GM18499 (cell line): ENCODE results near the gene FURIN.
A peak's percentile ranks its signal among the peaks of the same experiment; 100 is the strongest.
"Not testable (repeated sequence)": the region's sequence is repeated elsewhere in the genome, so short reads cannot be mapped to it uniquely, and the experiment has no call there.

Experiments used
- ATAC-seq: cut with Tn5 transposase; IDR thresholded peaks from one replicate; pipeline ENCODE4 v1.9.1; 2021; ENCODE audit warnings: moderate number of reproducible peaks; ENCODE audit not compliant: insufficient read depth, unreplicated experiment

FURIN gene

DNA sequence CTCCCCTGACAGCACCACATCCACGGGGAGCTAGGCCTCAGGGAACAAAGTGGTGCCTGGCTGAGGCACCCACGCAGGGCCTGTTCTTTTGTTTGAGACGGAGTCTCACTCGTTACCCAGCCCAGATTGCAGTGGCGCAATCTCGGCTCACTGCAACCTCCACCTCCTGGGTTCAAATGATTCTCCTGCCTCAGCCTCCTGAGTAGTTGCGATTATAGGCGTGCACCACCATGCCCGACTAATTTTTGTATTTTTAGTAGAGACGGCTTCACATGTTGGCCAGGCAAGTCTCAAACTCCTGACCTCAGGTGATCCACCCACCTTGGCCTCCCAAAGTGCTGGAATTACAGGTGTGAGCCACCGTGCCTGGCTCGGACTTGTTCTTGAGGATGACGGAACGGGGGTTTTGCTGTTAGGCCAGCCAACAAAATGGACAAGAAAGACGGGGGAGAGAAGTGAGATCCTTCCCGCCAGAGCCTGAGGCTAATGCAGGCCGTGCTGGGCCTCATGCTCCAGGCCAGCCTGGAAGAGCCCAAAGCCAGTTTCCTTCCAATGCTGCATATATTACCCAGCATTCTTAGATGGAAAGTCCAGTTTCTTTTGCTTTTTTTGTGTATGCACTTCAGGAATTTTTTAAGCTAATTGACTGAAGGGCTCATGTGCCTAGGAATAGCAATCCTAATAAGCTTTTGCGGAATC, 28.1 kb upstream of the FURIN start:
- no peak for ATAC-seq

DNA sequence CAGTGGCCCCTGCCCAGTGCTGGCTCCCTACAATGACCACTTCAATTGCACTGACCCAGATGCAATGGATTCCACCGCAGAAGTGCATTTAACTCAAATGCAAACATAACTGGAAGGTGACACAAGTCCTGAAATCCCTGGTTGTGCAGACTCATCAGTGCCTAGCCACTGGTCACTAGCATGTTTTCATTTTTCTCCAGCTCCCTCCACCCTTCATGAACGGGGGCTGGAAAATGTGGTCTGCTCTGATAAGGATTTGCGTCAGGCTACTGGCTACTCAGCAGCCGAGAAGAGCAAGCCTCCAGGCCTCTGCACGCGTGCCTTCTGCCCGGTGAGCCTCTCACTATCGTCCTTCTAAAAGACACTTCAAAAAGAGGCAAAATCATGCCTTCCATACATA, 27.4 kb upstream of the FURIN start:
- ATAC-seq: no peak

DNA sequence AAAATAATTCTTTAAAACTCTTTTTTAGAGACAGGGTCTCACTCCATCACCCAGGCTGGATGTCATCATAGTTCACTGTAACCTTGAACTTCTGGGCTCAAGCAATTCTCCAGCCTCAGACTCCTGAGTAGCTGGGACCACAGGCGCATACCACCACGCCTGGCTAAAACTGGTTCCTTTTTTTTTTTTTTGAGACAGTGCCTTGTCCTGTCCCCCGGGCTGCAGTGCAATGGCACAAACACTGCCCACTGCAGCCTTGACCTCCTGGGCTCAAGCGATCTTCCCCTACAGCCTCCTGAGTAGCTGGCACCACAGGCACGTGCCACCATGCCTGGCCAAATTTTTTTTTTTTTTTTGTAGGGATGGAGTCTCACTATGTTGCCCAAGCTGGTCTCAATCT, 23.7 kb upstream of the FURIN start:
- no peak for ATAC-seq

DNA sequence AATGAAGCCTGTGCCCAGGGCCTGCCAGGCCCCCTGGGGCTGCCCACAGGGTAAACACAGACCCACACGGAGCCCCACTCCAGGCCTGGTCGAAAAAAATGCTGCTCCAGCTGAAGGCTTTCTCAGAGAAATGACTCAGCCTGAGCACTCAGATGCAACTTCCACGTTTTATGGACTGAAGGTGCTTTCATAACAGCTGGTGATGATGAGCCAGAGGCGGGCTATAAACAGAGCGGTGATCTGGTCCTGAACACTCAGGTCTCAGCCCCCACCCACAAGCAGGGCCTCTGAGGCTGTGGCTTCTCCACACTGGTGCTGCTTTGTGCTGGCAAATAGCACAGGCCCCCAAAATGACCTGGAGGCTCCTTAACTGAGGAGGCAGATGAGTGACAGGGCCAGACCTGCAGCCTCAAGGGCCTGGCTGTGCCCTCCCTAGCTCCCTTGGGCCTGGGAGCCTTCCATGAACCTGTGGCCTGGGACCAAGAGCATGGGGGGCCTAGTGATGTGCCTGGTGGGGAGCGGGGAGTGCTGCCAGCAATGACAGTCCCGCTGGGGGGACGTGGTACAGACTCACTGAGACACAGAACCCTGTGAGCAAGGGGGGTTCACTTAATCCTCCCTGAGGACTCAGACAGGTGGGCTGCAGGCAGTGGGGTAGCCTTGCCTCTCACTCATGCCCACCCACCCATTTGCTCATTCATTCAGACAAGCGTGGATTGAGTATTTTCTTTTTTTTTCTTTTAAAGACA, 23.0 kb upstream of the FURIN start:
- ATAC-seq: peak; percentile 87

DNA sequence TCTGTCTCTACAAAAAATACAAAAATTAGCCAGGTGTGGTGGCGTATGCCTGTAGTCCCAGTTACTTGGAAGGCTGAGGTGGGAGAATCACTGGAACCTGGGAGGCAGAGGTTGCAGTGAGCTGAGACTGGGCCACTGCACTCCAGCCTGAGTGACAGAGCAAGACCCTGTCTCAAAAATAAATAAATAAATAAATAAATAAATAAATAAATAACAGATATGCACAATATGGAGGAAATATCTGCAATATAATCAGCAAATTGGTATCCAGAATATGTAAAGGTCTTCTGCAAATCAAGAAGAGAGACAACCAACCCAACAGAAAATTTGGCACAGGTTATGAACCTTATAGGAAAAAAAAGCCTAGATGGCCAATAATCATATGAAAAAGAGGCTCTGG, 19.0 kb upstream of the FURIN start:
- ATAC-seq: not testable (repeated sequence)

DNA sequence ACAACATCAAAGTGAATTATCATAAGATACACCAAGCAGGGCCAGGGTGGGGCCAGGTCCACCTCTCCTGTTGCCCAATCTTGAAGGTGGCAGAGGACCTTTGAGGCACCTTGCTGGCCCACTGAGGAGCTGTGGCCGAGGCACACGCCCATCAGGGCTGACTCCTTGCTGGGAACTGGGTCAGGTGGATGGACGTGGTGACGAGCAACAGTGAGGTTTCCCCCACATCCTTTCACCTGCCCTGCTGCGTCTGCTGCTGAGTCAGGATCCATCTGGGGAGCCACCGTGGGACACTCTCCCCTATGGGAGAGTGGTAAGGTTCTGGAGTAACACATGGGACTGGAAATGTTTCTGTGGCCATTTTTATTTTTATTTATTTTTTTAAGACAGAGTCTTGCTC, 17.3 kb upstream of the FURIN start:
- ATAC-seq: no peak

DNA sequence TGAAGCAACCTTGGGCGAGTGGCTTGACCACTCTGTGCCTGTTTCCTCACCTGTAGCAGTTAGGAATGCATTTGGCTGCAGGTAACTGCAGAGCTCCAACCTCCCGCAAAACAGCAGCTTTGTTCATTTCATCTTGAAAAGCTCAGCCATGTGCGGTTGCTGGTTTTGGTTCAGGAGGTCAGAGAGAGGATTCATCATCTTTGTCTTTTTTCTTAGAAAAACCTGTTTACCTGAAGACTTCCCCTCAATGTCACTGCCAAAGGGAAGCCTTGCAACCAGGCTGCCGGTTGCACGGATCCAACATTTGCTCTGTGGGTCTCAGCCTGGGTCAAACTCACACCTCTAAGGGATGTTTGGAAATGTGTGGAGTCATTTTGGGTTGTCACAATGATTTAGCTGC, 16.4 kb upstream of the FURIN start:
- ATAC-seq: no peak

DNA sequence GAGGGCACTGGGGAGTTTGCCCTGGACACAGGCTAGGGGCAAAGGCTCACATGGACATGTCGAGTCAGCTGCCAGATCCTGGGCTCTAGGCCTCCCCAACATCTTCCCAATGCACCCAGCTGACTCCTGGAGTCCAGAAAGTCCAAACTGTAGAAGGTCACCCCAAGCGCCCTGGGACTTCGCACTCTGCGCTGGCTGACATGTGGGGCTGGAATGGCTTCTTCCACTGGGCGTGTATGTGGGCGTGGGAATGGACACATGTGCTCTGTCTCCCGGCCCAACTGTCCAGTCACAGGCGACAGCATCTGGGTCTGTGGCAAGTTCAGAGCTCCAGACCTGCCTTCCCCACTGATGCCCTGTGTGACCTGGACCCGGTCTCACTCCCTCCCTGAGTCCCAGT, 13.2 kb upstream of the FURIN start:
- ATAC-seq: no peak

DNA sequence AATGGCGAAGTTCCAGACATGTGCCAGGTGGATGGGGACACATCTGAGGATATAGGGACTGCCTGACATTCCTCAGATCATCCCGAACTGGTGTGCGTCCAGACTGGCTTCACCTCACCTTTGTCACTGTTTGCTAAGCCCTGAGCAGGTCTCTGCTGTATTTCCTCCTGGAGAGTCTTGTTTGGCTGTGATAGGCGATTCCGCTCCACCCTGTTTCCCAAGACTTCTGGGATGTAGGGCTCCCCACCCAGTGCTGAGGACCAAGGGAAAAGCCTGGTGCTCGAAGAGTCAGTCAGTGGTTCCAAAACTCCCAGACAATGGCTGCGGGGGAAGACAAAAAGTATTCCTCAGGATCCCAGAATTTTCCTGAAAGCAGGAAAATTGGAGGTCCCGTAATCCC, 11.1 kb upstream of the FURIN start:
- no peak for ATAC-seq

DNA sequence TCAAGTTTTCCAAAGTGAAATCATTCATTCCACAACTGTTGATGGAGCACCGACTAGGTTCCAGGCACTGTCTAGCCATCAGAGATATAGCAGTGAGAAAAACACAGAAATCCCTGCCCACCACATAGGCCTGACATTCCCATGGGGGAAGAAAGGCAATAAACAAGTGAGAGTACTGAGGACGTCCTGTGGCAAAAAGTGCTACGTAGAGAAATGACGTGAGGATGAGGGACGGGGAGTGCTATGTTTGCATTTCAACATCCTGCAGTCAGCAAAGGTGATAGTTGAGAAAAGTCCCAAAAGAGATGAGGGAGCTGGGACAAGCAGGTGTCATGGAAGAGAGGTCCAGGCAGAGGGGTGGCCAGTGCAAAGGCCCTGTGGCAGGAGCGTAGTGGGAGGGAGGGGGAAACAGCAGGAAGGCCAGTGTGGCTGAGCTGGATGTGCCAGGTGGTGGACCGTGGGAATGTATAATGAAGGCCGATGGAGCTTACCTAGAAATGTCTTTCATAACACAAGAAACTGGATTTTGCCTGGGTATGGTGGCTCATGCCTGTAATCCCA, 10.4 kb upstream of the FURIN start:
- ATAC-seq: no peak

DNA sequence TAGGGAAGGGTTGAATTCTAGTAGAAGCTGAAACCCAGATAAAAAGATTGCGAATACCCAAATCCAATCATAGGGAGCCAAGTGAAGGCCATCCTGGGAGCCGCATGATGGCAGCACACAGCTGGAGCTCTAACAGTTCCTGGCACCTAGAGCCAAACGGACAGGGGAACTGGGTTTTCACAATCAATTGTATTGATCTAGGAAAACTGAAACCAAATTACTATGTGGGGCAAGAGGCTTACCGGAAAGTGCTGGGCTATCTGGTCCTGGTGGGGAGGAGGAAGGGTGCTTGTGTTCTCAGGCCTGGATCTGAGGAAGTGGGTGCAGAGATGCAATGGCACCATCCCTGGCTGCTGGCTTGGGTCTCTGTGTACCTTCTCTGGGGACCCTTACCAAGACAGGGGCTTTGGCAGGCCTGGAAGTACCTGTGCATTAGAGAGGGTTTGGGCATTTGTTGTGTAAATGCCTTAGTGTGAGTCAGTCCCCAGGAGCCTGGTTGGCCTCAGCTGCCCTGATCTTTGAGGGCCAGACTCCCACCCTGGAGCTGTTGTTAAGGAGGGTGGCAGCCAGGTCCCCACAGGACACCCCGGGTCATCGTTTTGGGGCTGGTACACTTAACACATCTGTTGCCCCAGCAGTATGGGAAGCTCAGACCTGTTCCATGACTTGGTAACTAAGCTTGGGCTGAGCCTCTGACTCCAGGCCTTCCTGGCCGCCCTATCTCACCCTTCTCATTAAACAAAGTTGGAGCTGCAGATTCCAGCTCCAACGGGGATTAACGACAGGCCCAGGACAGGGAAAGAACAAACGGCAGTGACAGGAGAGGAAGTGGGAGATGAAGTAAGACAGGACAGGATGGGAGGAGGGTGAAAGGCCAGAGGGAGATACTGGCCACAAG, 8.9 kb upstream of the FURIN start:
- no peak for ATAC-seq

DNA sequence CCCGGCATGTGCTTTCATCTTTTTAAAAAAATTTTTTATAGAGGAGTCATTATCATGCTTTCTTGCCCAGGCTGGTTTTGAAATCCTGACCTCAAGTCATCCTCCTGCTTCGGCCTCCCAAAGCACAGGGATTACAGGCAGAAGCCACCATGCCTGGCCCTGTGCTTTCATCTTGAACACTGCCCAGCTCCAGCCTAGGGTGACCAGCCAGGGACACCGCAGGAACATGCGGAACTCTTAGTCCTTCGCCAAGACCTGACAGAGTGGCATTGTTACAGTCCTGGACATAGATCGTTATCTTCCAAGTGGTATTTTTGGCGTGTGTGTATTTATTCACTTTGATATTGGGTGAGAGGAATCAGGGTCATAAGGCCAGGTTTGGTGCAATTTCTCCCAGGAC, 7.9 kb upstream of the FURIN start:
- no peak for ATAC-seq

DNA sequence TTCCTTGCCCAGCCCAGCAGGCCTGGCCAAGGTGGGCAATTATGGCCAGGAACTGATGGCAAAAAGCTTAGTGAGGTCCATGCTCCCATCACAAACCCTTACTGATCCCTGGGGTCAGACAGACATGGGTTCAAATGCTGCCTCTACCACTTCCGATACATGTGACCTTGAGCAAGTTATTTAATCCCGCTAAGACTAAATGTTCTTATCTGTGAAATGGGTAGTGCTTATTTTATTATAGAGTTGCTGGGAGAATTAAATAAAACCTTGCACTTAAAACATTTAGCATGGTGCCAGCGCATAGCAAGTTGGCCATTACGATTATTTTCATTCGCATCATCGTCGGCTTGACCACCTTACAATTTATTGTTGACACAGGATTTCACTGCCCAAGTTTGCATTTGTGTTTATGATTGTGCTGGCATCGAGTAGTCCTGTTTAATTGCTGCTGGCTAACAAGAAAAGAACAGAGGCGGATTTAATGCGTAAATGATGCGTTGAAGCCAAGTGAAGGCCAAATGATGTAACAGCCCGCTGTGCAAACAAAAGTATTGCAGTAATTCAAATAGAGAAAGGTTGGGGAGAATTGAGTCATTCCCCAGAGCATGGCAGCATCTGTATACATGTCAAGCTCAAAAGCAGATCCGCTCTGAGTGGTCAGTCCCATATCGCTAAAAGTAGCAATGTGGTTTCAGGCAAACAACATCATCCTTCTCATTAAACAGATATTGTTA, 7.3 kb upstream of the FURIN start:
- ATAC-seq: no peak

DNA sequence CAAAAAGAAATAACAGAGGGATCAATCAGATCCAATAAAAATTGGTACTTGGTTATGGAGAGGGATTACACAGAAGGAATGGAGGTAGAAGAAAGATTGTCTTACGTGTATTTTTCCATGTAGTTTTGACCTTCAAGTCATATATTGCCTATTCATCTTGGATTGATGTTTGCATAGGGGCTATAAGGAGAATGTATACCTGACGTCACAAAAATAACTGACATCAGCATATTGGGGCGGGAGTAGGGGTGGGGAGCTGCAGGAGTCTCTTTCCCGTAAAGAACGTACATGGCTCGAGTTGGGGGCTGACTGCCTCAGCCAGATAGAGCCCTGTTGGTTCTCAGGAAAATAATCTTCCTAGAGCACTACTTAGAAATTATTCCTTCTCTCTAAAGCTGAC, 5.9 kb upstream of the FURIN start:
- no peak for ATAC-seq

DNA sequence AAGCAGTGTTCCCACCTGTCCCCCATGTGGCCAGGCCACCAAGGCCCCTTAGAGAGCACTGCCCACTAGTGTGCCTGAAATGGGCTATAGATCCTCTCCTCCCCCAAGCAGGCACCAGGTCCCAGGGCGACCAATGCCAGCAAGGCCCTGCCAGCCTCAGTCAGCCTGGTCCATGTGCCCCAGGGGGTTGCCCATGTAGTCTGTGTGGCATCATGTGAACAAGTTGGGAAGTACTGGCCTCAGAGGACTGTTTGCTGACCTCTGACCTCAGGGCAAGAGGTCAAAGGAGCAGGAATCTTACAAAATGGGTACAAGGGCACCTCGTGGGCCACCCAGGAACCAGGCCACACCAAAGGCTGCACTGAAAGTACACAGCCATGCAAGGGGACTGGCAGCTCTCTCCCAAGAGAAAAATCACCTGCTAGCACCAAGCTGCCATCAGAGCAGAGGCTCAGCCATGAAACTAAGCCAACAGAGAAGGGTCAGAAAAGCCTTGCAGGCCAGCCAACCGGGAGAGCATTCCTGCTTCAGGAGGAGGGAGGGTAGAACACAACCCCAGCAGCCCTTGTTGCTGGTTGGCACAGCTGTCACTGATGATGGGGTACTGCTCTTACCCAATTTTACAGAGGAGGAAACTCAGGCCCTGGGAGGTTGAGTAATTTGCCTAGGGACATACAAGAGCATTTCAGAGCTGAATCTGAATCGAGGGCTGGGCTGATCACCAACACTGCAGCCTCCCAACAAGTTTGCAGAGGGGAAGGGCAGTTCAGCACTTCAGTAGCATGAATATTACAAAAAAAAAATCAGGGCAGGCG, 5.2 kb upstream of the FURIN start:
- ATAC-seq: no peak

DNA sequence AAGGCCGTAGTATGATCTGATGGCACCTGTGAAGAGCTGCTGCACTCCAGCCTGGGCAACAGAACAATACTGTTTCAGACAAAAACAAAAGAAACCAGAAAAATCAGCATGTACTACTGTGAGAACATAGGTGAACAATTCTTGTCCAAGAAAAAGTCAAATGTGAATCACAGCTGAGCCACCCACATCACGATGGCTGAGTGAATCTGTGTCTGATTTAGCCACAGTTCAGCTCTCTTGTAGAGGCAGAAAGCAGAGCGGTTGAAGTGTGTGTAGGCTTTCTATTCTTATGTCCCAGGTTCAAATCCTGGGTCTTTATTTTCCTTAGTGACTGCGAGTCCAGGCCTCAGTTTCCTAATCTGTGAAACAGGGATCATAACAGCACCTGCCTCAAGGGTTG, 4.4 kb upstream of the FURIN start:
- no peak for ATAC-seq

DNA sequence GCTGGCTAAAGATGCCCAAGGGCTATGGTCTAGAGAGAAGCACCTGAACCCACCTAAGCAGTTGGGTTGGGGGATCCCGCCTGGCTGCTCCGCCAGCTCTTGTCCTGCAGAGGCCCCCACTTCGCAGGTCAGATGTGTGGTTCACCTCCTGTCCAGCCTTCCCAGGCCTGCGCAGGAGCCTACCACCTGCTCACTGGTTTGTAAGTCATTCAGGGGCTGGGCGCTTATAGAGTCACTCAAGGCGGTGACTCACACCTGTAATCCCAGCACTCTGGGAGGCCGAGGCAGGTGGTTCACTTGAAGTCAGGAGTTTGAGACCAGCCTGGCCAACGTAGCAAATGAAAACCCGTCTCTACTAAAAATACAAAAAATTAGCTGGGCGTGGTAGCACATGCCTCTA, 3.9 kb upstream of the FURIN start:
- ATAC-seq: no peak

DNA sequence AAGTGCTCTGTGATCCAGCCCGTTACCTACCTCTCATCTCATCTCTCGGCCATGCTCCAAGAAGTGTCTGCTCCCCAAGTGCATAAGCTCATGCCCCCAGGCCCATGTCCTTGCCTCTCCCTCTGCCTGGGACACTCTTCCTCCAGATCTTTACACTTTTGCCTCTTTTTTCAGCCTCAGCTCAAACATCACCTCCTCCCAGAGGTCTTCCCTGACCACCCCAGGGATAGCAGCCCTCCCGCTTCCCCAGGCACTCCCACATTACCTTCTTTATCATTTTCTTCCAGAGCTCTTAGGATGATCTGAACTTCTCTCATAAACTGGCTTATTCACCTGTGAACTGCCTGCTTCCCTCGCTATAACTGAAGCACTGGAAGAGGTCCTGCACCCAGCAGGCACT, 2.7 kb upstream of the FURIN start:
- no peak for ATAC-seq

DNA sequence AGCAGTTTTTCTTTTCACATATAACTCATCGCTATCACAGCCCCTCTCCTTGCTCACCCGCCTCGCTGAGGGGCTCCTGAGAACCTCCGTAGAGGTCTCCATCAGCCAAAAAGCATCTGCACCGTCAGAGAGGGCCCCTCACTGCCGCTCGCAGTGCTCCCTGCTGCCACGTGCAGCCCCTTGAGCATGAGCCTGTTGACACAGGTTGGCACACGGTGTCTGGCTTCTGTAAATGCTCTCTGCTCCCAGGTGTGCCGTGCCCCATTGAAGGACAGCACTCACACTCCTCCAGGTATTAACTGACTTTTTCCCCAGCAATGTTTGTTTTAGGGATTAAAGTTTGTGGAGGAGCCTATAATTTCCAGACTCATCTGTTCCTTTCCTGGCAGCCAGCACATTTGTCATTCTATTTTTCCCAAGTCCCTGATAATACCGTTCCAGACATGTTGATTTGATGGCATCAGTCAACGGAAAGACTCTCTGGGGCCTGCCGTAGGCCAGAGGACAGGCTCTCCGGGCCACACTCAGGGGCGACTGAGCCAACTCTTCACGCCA, 2.1 kb upstream of the FURIN start:
- ATAC-seq: no peak
